Endodermal cell (in vitro differentiated cells): Measurements from ENCODE around the gene ADD1. TPM values are rescaled to one million over a fixed set of nuclear protein-coding genes. Genes with fewer than 3 reads are reported as not detected.

ENCODE experiments used
- DNase-seq: peaks from one replicate; pipeline ENCODE4 v3.0.0-alpha.2; 2017
- H3K27ac ChIP-seq: 2 replicates; pipeline ENCODE4 v1.5.1; 2013; ENCODE audit warnings: mild to moderate bottlenecking, low read depth, low read length, moderate library complexity
- H3K27me3 ChIP-seq: 2 replicates; pipeline ENCODE4 v1.6.1; 2013; ENCODE audit warnings: mild to moderate bottlenecking, low read length, moderate library complexity; ENCODE audit not compliant: insufficient read depth, control insufficient read depth, poor library complexity, severe bottlenecking
- H3K36me3 ChIP-seq: 2 replicates; pipeline ENCODE4 v1.7.0; 2013; ENCODE audit warnings: mild to moderate bottlenecking, low read length, moderate library complexity; ENCODE audit not compliant: control insufficient read depth, insufficient read depth
- H3K4me1 ChIP-seq: one replicate; pipeline ENCODE4 v1.7.0; 2013; ENCODE audit warnings: low read length; ENCODE audit not compliant: control insufficient read depth, insufficient read depth
- H3K4me3 ChIP-seq: 2 replicates; pipeline ENCODE4 v1.5.1; 2013; ENCODE audit warnings: mild to moderate bottlenecking, low read length, moderate library complexity
- H3K9ac ChIP-seq: 2 replicates; pipeline ENCODE4 v1.6.1; 2013; ENCODE audit warnings: mild to moderate bottlenecking, low read length, moderate library complexity; ENCODE audit not compliant: poor library complexity, severe bottlenecking; ENCODE audit errors: extremely low read depth
- H3K9me3 ChIP-seq: 2 replicates; pipeline ENCODE4 v1.6.1; 2013; ENCODE audit warnings: mild to moderate bottlenecking, low read length, moderate library complexity; ENCODE audit not compliant: control insufficient read depth
- H3K27ac Mint-ChIP-seq: 2 replicates; pipeline ENCODE4 v1.8.0; 2020; ENCODE audit warnings: mixed read lengths
- H3K27me3 Mint-ChIP-seq: 2 replicates; pipeline ENCODE4 v1.8.0; 2021; ENCODE audit warnings: mild to moderate bottlenecking, mixed read lengths; ENCODE audit not compliant: insufficient read depth
- H3K36me3 Mint-ChIP-seq: 2 replicates; pipeline ENCODE4 v1.8.0; 2020; ENCODE audit warnings: low read depth, mixed read lengths
- H3K4me1 Mint-ChIP-seq: 2 replicates; pipeline ENCODE4 v1.8.0; 2020; ENCODE audit warnings: mixed read lengths
- H3K4me3 Mint-ChIP-seq: 2 replicates; pipeline ENCODE4 v1.8.0; 2020; ENCODE audit warnings: mild to moderate bottlenecking, moderate library complexity, mixed read lengths
- H3K9me3 Mint-ChIP-seq: 2 replicates; pipeline ENCODE4 v1.8.0; 2020; ENCODE audit warnings: mild to moderate bottlenecking, mixed read lengths
- CTCF ChIP-seq: fragments of 200-600 bp; sonication (generic); conservative IDR thresholded peaks from 2 replicates; pipeline ENCODE4 v1.5.0; 2021; ENCODE audit warnings: antibody characterized with exemption, mild to moderate bottlenecking
- WGBS, 2 experiments: methylation state at CpG; one replicate each; pipeline versions ENCODE4 v1.1.5 to v1.1.7; 2013; ENCODE audit warnings: missing lambda C conversion rate in 2 of 2, mixed read lengths in 1 of 2; ENCODE audit not compliant: insufficient coverage in 1 of 2, insufficient read length in 1 of 2; 5-methylcytosine and 5-hydroxymethylcytosine counted together
- total RNA-seq, 2 donors: library from RNA; stranded (reverse); fragmentation: NEBNext Ultra II Directional in 1 of 2; extraction: Animal tissue kit (Norgen Biotek cat#: 25700) in 1 of 2; gene quantifications; 2 replicates in 1 of 2; 3 replicates in 1 of 2; pipeline ENCODE4 v1.2.1, GENCODE V29; 2021

Gene ADD1
- total RNA-seq, 2 donors from 2014 or later, result 231 to 257 TPM

GRCh38 chr4:2835978-2836377 lies 7.7 kb upstream of the ADD1 start:
- H3K4me3 ChIP-seq, result no peak overlapping the region
- H3K27ac Mint-ChIP-seq, result no peak overlapping the region
- H3K4me3 Mint-ChIP-seq, result no peak overlapping the region

GRCh38 chr4:2836391-2836859 lies 7.2 kb upstream of the ADD1 start:
- Histone ChIP-seq H3K27me3 (no peaks in the 10 kb centered on the region), H3K4me1 (no peaks in the 10 kb centered on the region), H3K9ac (no peak overlapping the region), H3K9me3 (peaks cover 10% of the 10 kb centered on the region), H3K36me3 (peaks cover 27% of the 10 kb centered on the region), H3K27ac (no peak overlapping the region), H3K4me3 (no peak overlapping the region)
- Mint-ChIP-seq H3K27ac (no peak overlapping the region), H3K4me3 (no peak overlapping the region), H3K9me3 (peaks cover 10% of the 10 kb centered on the region), H3K4me1 (peaks cover 14% of the 10 kb centered on the region), H3K27me3 (no peaks in the 10 kb centered on the region), H3K36me3 (peaks cover 29% of the 10 kb centered on the region)
- DNase-seq, result no peak
- WGBS, 2 experiments, result 88 to 94% methylated on average over 4 to 5 of the region's 5 CpGs
- TF ChIP-seq CTCF, result no peak

More at GRCh38 chr4:2835978-2836377, 7.7 kb upstream of the ADD1 start:
- WGBS, 2 experiments, result 95 to 98% methylated on average over 8 of the region's 8 CpGs
- DNase-seq, result no peak
- Mint-ChIP-seq H3K27me3 (no peaks in the 10 kb centered on the region), H3K36me3 (peaks cover 29% of the 10 kb centered on the region), H3K4me1 (peaks cover 14% of the 10 kb centered on the region), H3K9me3 (peaks cover 7% of the 10 kb centered on the region)
- Histone ChIP-seq H3K9ac (no peak overlapping the region), H3K27ac (no peak overlapping the region), H3K4me1 (no peaks in the 10 kb centered on the region), H3K9me3 (peaks cover 10% of the 10 kb centered on the region), H3K27me3 (no peaks in the 10 kb centered on the region), H3K36me3 (peaks cover 27% of the 10 kb centered on the region)
- TF ChIP-seq CTCF, result no peak

- H3K4me3 Mint-ChIP-seq, result no peak overlapping the region
- peak; percentile 54 for DNase-seq
- H3K27ac ChIP-seq, result no peak overlapping the region
These were observed 6.3 kb upstream of the ADD1 start for GRCh38 chr4:2837110-2837903.

More at GRCh38 chr4:2837110-2837903, 6.3 kb upstream of the ADD1 start:
- Histone ChIP-seq H3K9me3 (peaks cover 10% of the 10 kb centered on the region), H3K36me3 (peaks cover 27% of the 10 kb centered on the region), H3K9ac (no peak overlapping the region), H3K4me3 (no peak overlapping the region), H3K4me1 (no peaks in the 10 kb centered on the region), H3K27me3 (no peaks in the 10 kb centered on the region)
- H3K27me3 Mint-ChIP-seq, result no peaks in the 10 kb centered on the region
- H3K9me3 Mint-ChIP-seq, result peaks cover 10% of the 10 kb centered on the region
- H3K27ac Mint-ChIP-seq, result peak overlapping the region; percentile 52
- TF ChIP-seq CTCF, result no peak
- peaks cover 14% of the 10 kb centered on the region for H3K4me1 Mint-ChIP-seq
- H3K36me3 Mint-ChIP-seq, result peaks cover 23% of the 10 kb centered on the region
- 81 to 92% methylated on average over 13 to 20 of the region's 20 CpGs for WGBS, 2 experiments
